ENCODE results near the gene KIF18B. TPM values are rescaled to one million over a fixed set of nuclear protein-coding genes. Genes with fewer than 3 reads are reported as not detected.
A peak's percentile ranks its signal among the peaks of the same experiment; 100 is the strongest.

KIF18B gene
- 10 to 100 TPM in 3 of 4 donors, 1 to 10 TPM in 1; 7.3 to 20.8 (median 14.3) TPM for polyA plus RNA-seq (ENCODE audit: insufficient read length in 4 of 4)

- DNase-seq (ENCODE audit: low read depth in 4 of 4, low spot score in 2 of 4): peak; percentile 67 to 91 (median 80)
Measured at GRCh38 chr17:44947461-44948314, at the start of gene KIF18B. KIF18B (minus strand) TSS chr17:44947773; CDS start chr17:44936344, 11,429 bp downstream.

- no peak for DNase-seq (ENCODE audit: low read depth in 4 of 4, low spot score in 2 of 4)
Measured at GRCh38 chr17:44996304-44996703, 48.7 kb upstream of the KIF18B start.

DNA sequence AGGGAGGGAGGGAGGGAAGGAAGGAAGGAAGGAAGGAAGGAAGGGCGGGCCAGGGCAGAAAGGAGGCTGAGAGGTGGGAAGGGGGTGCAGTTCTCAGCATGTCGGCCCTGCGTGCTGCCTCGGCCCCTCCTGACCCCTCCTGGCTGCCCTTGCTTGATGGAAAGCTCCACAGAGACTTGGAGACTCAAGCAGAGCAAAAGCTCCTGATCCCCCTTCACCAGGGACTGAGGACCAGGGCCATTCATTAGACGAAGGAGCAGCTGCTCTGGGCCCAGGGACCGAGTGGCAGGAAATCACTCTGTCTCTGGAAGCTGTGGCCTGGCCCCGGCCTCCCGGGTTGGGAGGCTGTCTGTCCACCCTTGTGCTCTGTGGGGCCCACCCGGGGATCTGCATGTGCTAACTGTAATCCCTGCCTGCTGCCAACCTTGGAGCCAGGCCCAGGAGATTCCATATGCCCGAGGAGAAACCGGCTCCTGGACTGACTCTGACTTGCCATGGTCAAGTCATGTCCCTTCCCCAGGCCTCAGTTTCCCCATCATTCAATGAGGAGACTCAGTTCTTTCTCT lies 47.9 kb upstream of the KIF18B start:
- no peak for DNase-seq (ENCODE audit: low read depth in 4 of 4, low spot score in 2 of 4)

GRCh38 chr17:44992242-44992939 lies 44.8 kb upstream of the KIF18B start:
- DNase-seq (ENCODE audit: low read depth in 4 of 4, low spot score in 2 of 4): no peak

- no peak for DNase-seq (ENCODE audit: low read depth in 4 of 4, low spot score in 2 of 4)
Measured at GRCh38 chr17:44990994-44991393, 43.4 kb upstream of the KIF18B start.

GRCh38 chr17:44989552-44990138 lies 42.1 kb upstream of the KIF18B start:
- no peak for DNase-seq (ENCODE audit: low read depth in 4 of 4, low spot score in 2 of 4)

DNA sequence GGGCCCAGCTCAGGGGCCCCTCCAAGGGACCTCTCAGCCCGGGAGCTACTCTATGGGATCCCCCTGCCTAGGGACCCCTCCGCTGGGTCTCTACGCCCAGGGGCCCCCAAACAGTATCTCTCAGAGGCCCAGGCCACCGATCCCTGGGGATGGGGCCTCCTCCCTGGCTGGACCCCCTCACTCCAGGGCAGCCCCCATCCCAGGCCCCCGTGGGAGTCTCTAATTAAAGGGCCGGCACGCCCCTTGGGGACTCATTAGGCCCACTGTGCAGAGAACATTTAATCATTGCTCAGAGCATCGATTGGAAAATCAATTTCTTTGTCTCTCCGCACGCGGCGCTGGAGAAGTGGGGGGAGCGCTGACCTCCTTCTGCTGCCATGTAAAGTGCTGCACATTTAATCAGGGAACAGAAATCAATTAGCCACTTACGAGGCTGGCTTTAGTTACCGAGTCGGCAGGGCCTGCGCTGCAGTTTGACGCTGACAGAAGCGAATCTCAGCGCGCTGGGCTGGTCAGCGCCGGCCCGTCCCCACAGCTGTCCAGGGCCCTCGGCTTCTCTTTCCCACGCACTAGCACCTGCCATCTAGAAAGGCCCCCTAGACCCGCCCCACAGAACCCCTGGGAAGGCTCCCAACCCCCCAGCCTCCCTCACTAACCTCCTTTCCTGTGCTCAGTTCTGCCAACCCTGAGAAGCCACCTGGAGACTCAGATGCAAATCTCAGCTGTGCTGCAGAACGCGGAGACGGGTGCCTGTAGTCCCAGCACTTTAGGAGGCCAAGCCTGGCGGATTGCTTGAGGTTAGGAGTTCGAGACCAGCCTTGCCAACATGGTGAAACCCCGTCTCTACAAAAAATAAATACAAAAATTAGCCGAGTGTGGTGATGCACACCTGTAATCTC lies 40.7 kb upstream of the KIF18B start:
- DNase-seq (ENCODE audit: low read depth in 4 of 4, low spot score in 2 of 4): no peak

DNA sequence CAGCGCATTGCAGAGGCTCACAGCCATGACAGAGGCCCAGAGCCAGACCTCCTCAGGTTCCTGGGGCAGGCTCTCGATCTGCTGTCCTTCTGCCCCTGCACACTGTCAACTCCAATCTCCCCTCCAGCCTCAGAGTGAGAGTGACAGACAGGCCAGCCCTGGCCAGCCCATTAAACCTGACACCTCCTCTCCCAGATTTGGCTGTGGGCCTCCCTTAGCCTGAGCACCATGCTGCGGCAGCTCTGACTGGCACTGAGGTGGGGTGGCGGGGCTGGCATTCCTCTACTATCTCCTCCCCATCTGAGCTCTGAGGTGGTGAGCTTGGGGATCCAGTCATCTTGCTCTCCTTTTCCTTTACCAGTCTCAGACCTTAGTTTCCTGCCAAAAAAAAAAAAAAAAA lies 36.0 kb upstream of the KIF18B start:
- DNase-seq (ENCODE audit: low read depth in 4 of 4, low spot score in 2 of 4): no peak

GRCh38 chr17:44982113-44982702 lies 34.6 kb upstream of the KIF18B start:
- no peak for DNase-seq (ENCODE audit: low read depth in 4 of 4, low spot score in 2 of 4)

GRCh38 chr17:44981221-44981968 lies 33.8 kb upstream of the KIF18B start:
- no peak for DNase-seq (ENCODE audit: low read depth in 4 of 4, low spot score in 2 of 4)

DNA sequence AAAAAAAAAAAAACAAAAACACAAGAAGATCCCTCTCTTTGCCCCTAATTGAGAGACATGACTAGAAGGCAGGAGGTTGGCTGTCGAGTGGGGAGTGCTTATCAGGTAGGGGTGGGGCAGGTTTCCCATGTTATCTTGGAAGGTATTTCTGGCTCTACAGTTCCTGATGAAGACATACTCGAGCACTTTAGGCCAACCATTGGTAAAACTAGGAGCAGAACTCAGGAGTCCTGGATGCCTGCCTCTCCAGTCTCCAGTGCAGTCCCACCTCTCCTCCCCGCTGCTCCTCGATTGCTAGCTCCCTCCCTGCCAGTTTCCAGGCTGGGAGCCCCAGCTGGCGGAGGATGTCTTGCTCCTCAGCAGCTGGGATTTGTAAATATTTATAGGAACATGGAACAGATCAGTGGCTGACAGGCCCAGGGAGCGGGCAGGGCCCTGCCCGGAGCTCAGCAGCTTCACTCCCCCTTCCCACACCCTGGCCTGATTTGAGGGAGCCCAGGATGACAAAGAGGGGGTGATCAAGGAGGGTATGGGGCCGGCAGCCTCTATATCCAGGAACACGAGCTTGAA lies 31.9 kb upstream of the KIF18B start:
- DNase-seq (ENCODE audit: low read depth in 4 of 4, low spot score in 2 of 4): no peak

DNA sequence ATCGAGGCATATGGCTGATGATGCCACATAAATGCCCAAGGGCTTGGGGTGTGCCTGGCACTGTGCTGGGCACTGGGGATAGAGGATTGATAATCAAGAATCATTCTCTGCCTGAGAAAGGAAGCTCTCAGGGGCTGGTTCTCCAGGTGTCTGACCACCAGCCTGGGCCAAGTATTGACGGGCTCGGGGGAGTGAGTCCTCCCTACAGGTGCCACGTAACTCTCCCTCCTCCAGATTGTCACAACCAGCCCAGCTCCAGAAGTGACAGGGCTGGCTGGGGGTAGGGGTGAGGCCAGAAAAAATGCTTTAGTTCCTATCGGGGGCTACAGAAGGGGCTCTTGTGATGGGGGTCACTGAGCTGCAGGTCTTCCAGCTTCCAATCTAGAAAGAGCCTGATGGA lies 31.2 kb upstream of the KIF18B start:
- no peak for DNase-seq (ENCODE audit: low read depth in 4 of 4, low spot score in 2 of 4)

GRCh38 chr17:44977814-44978550 lies 30.4 kb upstream of the KIF18B start:
- DNase-seq (ENCODE audit: low read depth in 4 of 4, low spot score in 2 of 4): no peak

- DNase-seq (ENCODE audit: low read depth in 4 of 4, low spot score in 2 of 4): no peak
Measured at GRCh38 chr17:44977065-44977464, 29.5 kb upstream of the KIF18B start.

GRCh38 chr17:44976206-44976605 lies 28.6 kb upstream of the KIF18B start:
- DNase-seq (ENCODE audit: low read depth in 4 of 4, low spot score in 2 of 4): no peak

DNA sequence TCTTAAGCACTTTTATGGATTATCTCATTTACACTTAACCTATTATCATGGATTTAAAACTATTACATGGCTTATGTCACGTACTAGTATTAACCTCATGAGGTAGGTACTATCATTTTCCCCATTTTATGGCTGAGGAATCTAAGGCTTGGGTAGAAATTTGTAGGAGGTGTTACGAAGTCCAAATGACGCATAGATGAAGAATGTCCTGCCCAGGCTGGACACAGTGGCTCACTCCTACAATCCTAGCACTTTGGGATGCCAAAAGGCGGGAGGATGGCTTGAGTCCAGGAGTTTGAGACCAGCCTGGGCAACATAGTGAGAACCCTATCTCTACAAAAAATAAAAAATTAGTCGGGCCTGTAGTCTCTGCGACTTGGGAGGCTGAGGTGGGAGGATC lies 25.4 kb upstream of the KIF18B start:
- DNase-seq (ENCODE audit: low read depth in 4 of 4, low spot score in 2 of 4): no peak

GRCh38 chr17:44971776-44972483 lies 24.4 kb upstream of the KIF18B start:
- DNase-seq (ENCODE audit: low read depth in 4 of 4, low spot score in 2 of 4): no peak
